EL (cell line): Measurements from ENCODE around the gene SYTL3.

Source experiments
- DNase-seq: peaks from one replicate; pipeline ENCODE4 v3.0.0-alpha.2; 2016

SYTL3 gene

GRCh38 chr6:158703111-158703836, 53.4 kb downstream of the SYTL3 start:
- no peak for DNase-seq

DNA sequence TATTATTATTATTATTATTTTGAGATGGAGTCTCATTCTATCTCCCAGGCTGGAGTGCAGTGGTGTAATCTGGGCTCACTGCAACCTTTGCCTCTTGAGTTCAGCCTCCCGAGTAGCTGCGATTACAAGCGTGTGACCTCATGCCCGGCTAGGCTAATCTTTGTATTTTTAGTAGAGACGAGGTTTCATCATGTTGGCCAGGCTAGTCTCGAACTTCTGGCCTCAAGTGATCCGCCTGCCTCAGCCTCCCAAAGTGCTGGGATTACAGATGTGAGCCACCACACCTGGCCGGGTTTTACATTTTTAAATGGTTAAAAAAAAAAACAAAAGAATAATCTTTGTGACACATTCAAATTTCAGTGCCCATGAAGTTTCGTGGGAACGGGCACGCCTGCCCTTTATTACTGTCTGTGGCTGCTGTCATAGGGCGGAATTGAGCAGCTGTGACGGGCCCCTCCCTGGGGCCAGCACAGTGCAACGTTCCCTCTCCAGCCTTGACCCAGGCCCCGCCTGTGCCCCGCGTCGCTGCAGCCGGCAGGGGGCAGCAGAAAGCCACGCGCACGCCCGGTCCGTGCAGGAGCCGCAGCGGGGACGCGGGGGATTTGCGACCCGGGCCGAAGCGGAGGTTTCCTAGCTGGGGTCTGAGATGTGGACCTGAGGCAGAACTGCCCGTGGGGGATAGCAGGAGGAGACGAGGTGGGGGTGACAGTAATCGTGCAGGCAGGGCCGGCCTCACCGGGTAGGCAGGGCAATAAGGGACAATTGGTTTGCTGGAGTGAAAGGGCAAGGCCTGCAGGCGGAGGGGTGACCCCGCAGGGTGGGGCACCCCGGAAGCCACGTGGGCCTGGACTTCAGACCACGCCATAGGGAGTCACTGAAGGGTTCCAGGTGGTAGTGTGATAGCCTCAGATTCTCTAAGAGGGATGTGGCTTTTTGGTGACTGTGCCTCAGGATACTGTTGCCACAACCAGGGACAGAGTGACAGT, 54.3 kb downstream of the SYTL3 start:
- peak; percentile 70 for DNase-seq

GRCh38 chr6:158705386-158706126, 55.7 kb downstream of the SYTL3 start:
- DNase-seq = no peak

- peak; percentile 64 for DNase-seq
These were observed 56.6 kb downstream of the SYTL3 start for GRCh38 chr6:158706369-158706982.

DNA sequence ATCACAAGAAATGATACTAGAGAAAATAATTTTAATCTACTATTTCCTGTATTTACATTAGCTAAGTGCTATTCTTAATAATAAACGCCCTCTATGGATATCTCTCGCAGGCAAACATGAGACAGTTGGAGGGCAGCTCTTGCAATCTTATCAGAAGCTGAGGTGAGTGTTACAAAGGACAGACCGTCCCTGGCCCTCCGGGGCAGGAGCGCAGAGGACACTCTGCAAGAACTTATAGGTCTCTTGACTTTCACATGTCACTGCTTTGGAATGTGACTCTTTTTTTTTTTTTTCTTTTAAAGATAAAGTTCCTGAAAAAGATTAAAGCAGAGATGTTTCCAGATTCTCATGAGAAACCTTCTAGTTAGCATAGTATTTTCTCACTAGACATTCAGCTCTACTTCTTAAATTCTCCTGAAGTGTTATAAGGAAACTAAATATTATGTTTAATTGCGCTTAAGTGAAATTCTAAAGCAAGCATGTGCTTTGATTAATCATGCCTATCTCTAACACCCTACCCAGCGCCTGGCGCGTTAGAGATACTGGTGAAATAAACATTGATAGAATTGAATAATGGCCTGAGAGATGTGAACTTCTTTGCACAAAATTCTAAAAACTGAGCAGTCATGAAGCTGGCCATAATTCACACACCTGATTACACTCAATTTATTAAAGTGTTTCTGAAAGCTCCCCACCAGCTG, 57.4 kb downstream of the SYTL3 start:
- DNase-seq = peak; percentile 70

DNA sequence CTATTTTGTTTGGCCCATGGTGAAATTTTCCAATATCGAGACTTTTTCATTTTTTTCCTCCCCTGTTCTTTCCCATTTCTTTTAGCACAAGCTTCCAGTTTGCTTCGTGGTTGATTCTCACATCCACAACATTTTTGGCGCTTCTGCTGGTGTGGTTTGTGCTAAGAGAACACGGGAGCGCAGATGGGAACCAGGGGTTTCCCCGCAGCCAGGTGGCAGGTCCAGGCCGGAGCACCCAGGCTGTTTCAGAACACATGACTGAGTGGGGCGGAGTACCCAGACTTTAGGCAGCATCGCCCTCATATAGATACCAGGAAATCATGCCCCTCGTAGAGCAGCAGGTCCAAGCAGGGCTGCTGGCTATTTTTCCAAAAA, 58.0 kb downstream of the SYTL3 start:
- no peak for DNase-seq

GRCh38 chr6:158708239-158708638, 58.4 kb downstream of the SYTL3 start:
- no peak for DNase-seq

DNA sequence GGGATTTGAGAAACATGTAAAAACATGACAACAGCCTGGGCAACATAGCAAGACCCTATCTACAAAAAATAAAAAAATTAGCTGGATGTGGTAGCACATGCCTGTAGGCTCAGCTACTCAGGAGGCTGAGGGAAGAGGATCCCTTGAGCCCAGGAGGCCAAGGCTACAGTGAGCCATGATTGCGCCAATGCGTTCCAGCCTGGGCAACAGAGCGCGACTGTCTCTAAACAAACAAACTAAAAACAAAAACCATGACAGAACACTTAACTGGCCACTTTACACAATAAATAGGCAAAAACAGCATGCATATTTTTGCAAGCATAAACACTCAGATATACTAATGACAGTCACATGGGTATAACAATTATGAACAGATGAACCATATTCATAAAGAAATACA, 60.0 kb downstream of the SYTL3 start:
- no peak for DNase-seq

DNA sequence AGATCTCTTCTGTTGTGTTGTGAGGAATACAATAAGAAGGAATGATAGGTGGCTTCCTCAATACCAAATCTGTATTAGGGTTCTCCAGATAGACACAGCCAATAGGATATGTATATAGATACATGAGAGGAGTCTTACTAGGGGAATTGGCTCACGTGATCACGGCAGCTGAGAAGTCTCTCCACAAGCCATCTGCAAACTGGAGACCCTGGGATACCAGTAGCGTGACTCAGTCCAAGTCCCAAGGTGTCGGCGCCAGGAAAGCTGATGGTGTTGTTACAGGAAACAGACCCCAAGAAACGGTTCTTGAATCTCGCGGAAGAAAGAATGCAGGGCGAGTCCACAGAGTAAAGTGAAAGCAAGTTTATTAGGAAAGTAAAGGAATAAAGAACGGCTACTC, 61.4 kb downstream of the SYTL3 start:
- no peak for DNase-seq

GRCh38 chr6:158713469-158713868, 63.6 kb downstream of the SYTL3 start:
- DNase-seq = no peak

DNA sequence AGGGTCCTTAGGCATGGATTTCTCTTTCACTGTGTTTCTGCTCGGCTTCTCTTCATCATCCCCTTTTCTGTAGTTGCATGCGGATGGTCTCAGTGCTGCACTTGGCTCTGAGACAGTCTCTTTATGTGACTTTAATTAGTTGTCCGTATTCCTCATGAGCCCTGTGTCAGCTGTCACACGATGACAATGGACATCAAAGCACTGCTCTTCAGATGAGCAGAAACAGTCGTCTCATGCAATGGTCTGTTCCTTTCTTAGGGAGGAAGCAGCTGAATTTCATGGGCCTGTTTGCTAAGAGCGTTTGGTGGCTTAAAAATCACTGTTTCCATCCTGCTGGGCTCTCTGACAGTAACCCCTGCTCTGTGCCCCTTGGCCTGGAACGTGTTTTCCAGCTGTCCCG, 64.9 kb downstream of the SYTL3 start:
- no peak for DNase-seq

DNA sequence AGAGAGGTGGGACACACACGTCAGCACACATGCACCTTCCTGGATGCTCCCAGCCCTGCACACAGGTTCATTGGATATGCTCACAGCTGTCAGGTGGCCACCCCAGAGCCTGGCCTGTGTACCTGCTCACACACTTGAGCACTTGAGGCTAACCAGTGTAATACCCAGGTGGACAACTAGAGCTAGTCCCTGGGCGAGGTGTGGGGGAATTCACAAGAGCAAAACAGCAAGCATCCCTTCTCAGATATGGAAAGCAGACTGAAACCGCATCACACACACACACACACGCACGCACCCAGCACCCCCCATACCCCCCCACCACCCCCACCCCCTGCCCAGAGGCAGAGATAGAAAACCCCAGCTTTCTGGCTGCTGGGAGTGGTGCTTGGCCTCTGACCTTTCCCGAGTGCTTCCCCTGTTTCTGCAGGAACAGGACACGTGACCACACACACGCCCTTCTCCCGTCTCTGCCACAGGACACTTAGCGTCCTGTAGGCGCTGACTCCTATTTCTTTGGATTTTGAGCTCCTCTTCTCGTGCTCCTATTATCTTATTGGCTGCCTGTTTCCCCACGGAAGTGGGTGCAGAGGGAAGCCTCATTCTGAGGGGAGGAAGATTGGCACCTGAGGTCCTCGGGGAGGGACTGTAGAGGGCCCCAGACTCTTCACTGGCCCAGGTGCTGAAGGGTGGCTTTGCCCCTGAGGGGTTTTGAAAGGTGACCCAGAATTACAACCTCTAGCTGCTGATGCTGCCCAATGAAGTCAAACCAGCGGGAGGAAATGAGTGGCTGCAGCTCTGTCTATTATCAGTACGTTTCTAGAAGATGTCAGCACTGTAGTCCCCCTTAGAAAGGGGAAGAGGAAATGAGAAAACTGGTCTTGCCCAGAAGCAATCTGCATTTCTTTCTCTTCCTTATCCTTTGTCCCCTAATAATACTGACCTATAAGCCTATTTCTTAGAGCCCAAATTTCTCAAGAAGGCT, 65.8 kb downstream of the SYTL3 start:
- no peak for DNase-seq

- no peak for DNase-seq
These were observed 67.8 kb downstream of the SYTL3 start for GRCh38 chr6:158717341-158718330.

- DNase-seq = peak; percentile 21
These were observed 68.7 kb downstream of the SYTL3 start for GRCh38 chr6:158718461-158719046.

GRCh38 chr6:158722176-158722729, 72.4 kb downstream of the SYTL3 start:
- no peak for DNase-seq

DNA sequence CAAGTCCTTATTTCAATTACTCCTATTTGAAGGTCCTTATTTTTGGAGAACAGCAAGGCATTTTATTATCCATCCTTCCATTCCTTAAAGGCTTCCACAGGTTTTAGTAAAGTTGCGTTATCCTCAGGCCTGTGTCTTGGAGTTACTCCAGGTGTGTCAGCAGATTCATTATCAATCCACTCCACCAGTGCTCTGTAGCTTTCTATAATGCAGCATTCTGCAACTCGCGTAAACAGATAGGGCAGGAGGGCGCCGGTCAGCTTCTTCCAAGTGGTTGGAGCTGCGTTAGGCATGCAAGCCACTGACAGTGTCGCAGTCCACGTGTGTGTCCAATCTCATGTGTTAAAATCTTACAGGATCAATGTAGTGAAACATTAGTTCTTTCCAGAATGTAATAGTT, 75.8 kb downstream of the SYTL3 start:
- DNase-seq = no peak

- no peak for DNase-seq
These were observed 80.2 kb downstream of the SYTL3 start for GRCh38 chr6:158729906-158730540.

DNA sequence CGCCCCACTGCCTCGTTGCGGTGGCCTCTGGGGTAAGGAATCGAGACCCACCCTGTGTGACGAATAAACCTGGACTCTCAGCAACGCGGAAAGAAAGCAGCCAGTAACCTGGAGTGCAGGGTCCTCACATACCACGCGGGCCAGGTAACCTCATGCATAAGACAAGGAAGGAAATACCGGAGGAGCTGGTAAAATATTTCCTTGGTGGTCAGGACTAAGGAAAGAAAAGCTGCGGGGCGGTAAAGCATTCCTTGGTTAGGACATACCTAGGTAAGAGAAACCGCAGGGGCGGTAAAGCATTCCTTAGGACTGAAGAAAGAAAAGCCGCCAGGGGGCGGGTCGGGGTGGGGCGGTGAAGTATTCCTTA, 80.7 kb downstream of the SYTL3 start:
- DNase-seq = no peak

DNA sequence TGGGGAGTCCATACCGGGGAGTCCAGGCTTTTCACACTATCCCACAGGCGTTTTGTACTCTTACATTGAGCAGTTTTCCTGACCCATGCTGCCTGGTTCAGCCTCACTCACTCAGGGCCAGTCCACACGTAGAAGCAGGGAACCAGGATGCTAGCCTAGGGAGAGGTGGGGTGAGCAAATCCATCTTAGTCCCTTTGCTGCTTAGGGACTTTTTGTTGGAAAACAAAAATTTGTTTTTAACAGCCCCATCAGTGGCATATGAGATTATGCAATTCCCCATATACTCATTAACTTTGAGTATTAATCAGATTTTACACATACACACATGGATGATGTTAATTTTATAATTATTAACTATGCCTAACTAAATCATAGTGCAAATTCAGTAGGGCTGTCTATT, 85.2 kb downstream of the SYTL3 start:
- DNase-seq = no peak
